Kidney epithelial cell (primary cell): ENCODE results near the gene CARD19. TPM values are rescaled to one million over a fixed set of nuclear protein-coding genes. Genes with fewer than 3 reads are reported as not detected.
A peak's percentile ranks its signal among the peaks of the same experiment; 100 is the strongest.

Source experiments
- DNase-seq: peaks from one replicate; pipeline ENCODE4 v3.0.0-alpha.2; 2010; ENCODE audit warnings: low read depth
- H3K27me3 ChIP-seq: 2 replicates; pipeline ENCODE4 v1.6.0; 2011; ENCODE audit warnings: low read length; ENCODE audit not compliant: control insufficient read depth, insufficient read depth
- H3K36me3 ChIP-seq: 2 replicates; pipeline ENCODE4 v1.5.1; 2011; ENCODE audit warnings: low read length; ENCODE audit not compliant: control insufficient read depth, insufficient read depth
- H3K4me3 ChIP-seq: 2 replicates; pipeline ENCODE4 v1.5.1; 2011; ENCODE audit warnings: low read depth, mild to moderate bottlenecking, control low read depth, low read length
- CTCF ChIP-seq: IDR thresholded peaks from 2 replicates; pipeline ENCODE4 v1.5.1; 2011; ENCODE audit warnings: mild to moderate bottlenecking, moderate library complexity, low read length, control low read depth, inconsistent platforms; ENCODE audit not compliant: insufficient read depth, poor library complexity, severe bottlenecking
- total RNA-seq: library from RNA; depleted of rRNA; stranded (reverse); fragments of >200 nt; gene quantifications from 2 replicates; pipeline ENCODE4 v1.2.3, GENCODE V29; 2015

The CARD19 gene
- total RNA-seq, 1 donor from 2014 or later: 32.6 TPM

- Histone ChIP-seq H3K36me3 (no peaks in the 10 kb centered on the region), H3K4me3 (no peak overlapping the region), H3K27me3 (peaks cover 12% of the 10 kb centered on the region)
- TF ChIP-seq CTCF: peak; percentile 18
- DNase-seq: no peak
These were observed 43.1 kb upstream of the CARD19 start for GRCh38 chr9:93052791-93053540.

- H3K27me3 ChIP-seq: peaks cover 12% of the 10 kb centered on the region
- no peak for DNase-seq
- no peak overlapping the region for H3K4me3 ChIP-seq
- no peaks in the 10 kb centered on the region for H3K36me3 ChIP-seq
- no peak for TF ChIP-seq CTCF
These were observed 42.2 kb upstream of the CARD19 start for GRCh38 chr9:93053781-93054331.

GRCh38 chr9:93054758-93055704 lies 41.0 kb upstream of the CARD19 start:
- TF ChIP-seq CTCF: no peak

GRCh38 chr9:93057042-93057702 lies 38.8 kb upstream of the CARD19 start:
- no peak for TF ChIP-seq CTCF
- Histone ChIP-seq H3K4me3 (no peak overlapping the region), H3K27me3 (peaks cover 13% of the 10 kb centered on the region), H3K36me3 (no peaks in the 10 kb centered on the region)
- DNase-seq: no peak

More at GRCh38 chr9:93054758-93055704, 41.0 kb upstream of the CARD19 start:
- peaks cover 13% of the 10 kb centered on the region for H3K27me3 ChIP-seq
- H3K36me3 ChIP-seq: no peaks in the 10 kb centered on the region
- H3K4me3 ChIP-seq: no peak overlapping the region
- no peak for DNase-seq

GRCh38 chr9:93057703-93058354 lies 38.2 kb upstream of the CARD19 start:
- H3K4me3 ChIP-seq: no peak overlapping the region
- no peaks in the 10 kb centered on the region for H3K36me3 ChIP-seq
- TF ChIP-seq CTCF: no peak
- peaks cover 12% of the 10 kb centered on the region for H3K27me3 ChIP-seq
- DNase-seq: no peak
